BLaER1 treated with 17β-estradiol and CSF1 and Interleukin-3, amounts not matched to agents 10 nM and 100 nM (cell line): ENCODE data around the gene TBC1D23.
"Not testable (repeated sequence)": the region's sequence is repeated elsewhere in the genome, so short reads cannot be mapped to it uniquely, and the experiment has no call there.

Source experiments
- H3K27ac ChIP-seq, 11 experiments: shearing (Covaris generic); formaldehyde crosslinking; 2 replicates each; pipeline ENCODE4 v1.8.1; 2022
- H3K27me3 ChIP-seq, 11 experiments: shearing (Covaris generic); formaldehyde crosslinking; 2 replicates each; pipeline ENCODE4 v1.8.1; 2022
- H3K36me3 ChIP-seq, 11 experiments: shearing (Covaris generic); formaldehyde crosslinking; 2 replicates each; pipeline ENCODE4 v1.8.1; 2022
- H3K4me1 ChIP-seq, 10 experiments: shearing (Covaris generic); formaldehyde crosslinking; 2 replicates each; pipeline ENCODE4 v1.8.1; 2022
- H3K4me2 ChIP-seq, 11 experiments: shearing (Covaris generic); formaldehyde crosslinking; 2 replicates each; pipeline ENCODE4 v1.8.1; 2022
- H3K4me3 ChIP-seq, 10 experiments: shearing (Covaris generic); formaldehyde crosslinking; 2 replicates each; pipeline ENCODE4 v1.8.1; 2022
- H3K9ac ChIP-seq, 11 experiments: shearing (Covaris generic); formaldehyde crosslinking; 2 replicates each; pipeline ENCODE4 v1.8.1; 2022
- H3K9me3 ChIP-seq, 11 experiments: shearing (Covaris generic); formaldehyde crosslinking; replicated peaks in 1 of 11; 2 replicates each; pipeline ENCODE4 v1.8.1; 2022
- H4K20me1 ChIP-seq, 11 experiments: shearing (Covaris generic); formaldehyde crosslinking; 2 replicates each; pipeline ENCODE4 v1.8.1; 2022
- Cebpa-rat ChIP-seq, 11 experiments: shearing (Covaris generic); IDR thresholded peaks; 2 replicates each; pipeline ENCODE4 v1.8.1; 2022

Gene TBC1D23

DNA sequence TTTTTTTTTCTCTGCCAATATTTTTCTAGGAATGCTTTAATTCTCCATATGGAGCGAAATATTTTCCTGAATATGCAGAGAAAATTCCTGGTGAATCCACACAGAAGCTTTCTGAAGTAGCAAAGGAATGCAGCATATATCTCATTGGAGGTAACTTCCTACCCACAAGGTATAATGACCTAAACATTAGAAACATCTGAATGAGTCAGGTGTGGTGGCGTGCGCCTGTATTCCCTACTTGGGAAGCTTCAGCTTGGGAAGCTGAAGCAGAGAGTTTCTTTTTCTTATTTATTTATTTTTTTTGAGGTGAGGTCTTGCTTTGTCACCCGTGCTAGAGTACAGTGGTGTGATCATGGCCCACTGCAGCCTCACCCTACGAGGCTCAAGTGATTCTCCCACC, 79.0 kb downstream of the TBC1D23 start:
- Histone ChIP-seq H3K27me3 (no peaks in the 10 kb centered on the region), H3K9me3 (peaks cover 8 to 17% (median 11%) of the 10 kb centered on the region in 11 experiments; a peak in 21 of 22 replicates), H3K36me3 (peaks cover 56 to 70% (median 63%) of the 10 kb centered on the region in 11 experiments), H3K27ac (no peak overlapping the region), H3K4me2 (no peak overlapping the region), H4K20me1 (peaks cover 0 to 10% (median 0%) of the 10 kb centered on the region in 11 experiments; a peak in 2 of 22 replicates), H3K9ac (no peak overlapping the region), H3K4me1 (peaks cover 8 to 13% (median 12%) of the 10 kb centered on the region in 10 experiments), H3K4me3 (no peak overlapping the region)
- no peak for TF ChIP-seq Cebpa-rat (IDR thresholded peaks at IDR 0.05)

DNA sequence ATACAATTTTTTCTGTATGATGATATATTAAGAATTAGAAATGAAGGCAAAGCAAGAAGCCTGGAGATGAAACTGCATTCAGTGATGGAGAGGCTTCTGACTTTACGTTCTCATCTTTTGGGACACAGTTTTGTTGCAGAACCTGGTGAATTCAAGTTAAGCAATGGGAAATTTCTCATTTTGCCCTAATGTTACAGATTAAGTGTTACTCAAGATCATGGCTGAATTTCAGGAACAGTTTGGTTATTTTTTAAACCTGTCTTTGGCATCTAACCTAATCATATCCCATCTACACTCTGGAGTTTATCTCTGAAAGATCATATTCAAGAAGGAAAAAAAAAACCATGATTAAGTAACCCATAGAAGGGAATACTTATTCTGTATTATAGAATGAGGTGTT, 79.7 kb downstream of the TBC1D23 start:
- TF ChIP-seq Cebpa-rat (IDR thresholded peaks at IDR 0.05): no peak
- Histone ChIP-seq H4K20me1 (peaks cover 0 to 10% (median 0%) of the 10 kb centered on the region in 11 experiments; a peak in 2 of 22 replicates), H3K27ac (no peak overlapping the region), H3K4me1 (peaks cover 4 to 7% (median 6%) of the 10 kb centered on the region in 10 experiments), H3K4me2 (no peak overlapping the region), H3K4me3 (no peak overlapping the region), H3K36me3 (peaks cover 62 to 78% (median 70%) of the 10 kb centered on the region in 11 experiments), H3K27me3 (no peaks in the 10 kb centered on the region), H3K9me3 (peaks cover 8 to 17% (median 11%) of the 10 kb centered on the region in 11 experiments; a peak in 21 of 22 replicates), H3K9ac (no peak overlapping the region)

DNA sequence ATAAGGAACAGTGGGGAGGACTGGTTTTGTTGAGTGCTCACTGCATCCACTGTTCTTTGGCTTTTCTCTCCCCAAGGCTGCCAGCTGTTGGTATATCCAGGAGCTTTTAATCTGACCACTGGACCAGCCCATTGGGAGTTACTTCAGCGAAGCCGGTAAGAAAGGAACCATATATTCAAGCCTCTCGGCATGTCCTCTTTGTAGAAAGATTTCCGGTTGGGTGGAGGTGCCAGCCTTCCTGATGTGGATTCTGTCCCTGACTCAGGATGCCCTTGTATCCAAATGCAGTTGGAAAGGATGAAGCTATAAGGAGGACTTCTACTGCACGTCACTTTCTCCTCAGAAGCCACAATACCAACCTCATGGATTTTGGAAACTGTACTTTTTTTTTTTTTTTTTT, 87.9 kb downstream of the TBC1D23 start:
- peaks cover 0 to 11% (median 7%) of the 10 kb centered on the region in 11 experiments; a peak in 15 of 22 replicates for H3K9me3 ChIP-seq
- peaks cover 82 to 88% (median 86%) of the 10 kb centered on the region in 11 experiments for H3K36me3 ChIP-seq
- H3K4me2 ChIP-seq: no peak overlapping the region

DNA sequence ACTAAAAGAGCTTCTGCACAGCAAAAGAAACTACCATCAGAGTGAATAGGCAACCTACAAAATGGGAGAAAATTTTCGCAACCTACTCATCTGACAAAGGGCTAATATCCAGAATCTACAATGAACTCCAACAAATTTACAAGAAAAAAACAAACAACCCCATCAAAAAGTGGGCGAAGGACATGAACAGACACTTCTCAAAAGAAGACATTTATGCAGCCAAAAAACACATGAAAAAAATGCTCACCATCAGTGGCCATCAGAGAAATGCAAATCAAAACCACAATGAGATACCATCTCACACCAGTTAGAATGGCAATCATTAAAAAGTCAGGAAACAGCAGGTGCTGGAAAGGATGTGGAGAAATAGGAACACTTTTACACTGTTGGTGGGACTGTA, 91.0 kb downstream of the TBC1D23 start:
- peaks cover 83 to 88% (median 86%) of the 10 kb centered on the region in 11 experiments for H3K36me3 ChIP-seq

More for the DNA sequence above, 87.9 kb downstream of the TBC1D23 start:
- TF ChIP-seq Cebpa-rat (IDR thresholded peaks at IDR 0.05): no peak
- Histone ChIP-seq H3K9ac (no peak overlapping the region), H3K4me3 (no peak overlapping the region), H4K20me1 (no peaks in the 10 kb centered on the region), H3K27me3 (no peaks in the 10 kb centered on the region), H3K4me1 (no peaks in the 10 kb centered on the region), H3K27ac (no peak overlapping the region)

DNA sequence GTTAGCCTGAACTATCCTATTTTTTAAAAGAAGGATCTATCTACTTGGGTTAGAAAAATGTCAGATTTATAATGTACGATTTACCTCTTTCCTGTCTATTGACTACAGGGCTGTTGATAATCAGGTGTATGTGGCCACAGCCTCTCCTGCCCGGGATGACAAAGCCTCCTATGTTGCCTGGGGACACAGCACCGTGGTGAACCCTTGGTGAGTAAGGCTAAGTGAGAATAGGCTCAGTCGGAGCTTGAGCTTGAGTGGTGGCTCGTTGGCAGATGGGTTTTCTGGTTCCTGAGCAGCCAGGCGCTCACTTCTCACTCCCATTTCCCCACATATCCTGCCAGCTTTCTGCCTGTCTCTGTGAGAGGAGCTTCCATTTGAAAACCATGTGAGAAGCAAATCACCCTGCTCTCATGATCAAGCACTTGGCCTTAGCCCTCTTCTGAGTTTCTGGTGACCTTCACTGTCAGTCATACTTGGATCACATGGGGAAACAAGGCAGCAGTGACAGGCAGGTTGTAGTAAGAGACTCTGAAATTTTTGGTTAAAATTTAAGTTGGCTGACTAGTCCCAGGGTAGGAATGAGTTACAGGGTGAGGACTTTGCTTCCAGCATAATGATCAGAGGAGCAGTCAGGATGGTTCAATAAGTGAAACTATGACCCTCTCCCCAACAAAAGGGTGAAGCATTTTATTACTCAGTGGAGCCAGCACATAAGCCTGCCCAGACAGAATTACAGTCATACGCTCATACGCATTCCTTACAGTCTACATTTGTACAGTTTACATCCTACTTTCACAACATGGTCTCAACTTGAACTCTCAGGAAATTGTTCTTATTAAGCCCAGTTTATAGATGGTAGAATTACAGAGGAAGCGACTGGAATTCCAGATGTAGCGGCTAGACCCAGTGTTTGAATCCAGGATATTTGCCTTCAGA, 91.8 kb downstream of the TBC1D23 start:
- TF ChIP-seq Cebpa-rat (IDR thresholded peaks at IDR 0.05): no peak
- Histone ChIP-seq H3K4me1 (no peaks in the 10 kb centered on the region), H3K9me3 (peaks cover 0 to 11% (median 7%) of the 10 kb centered on the region in 11 experiments; a peak in 15 of 22 replicates), H3K4me3 (no peak overlapping the region), H3K27me3 (no peaks in the 10 kb centered on the region), H3K36me3 (peaks cover 81 to 88% (median 86%) of the 10 kb centered on the region in 11 experiments), H3K27ac (no peak overlapping the region), H4K20me1 (no peaks in the 10 kb centered on the region), H3K9ac (no peak overlapping the region), H3K4me2 (no peak overlapping the region)

More for the DNA sequence above, 91.0 kb downstream of the TBC1D23 start:
- not testable (repeated sequence) for H3K9ac ChIP-seq, H3K4me3 ChIP-seq, H3K27me3 ChIP-seq, H3K4me2 ChIP-seq, H4K20me1 ChIP-seq, H3K27ac ChIP-seq, H3K4me1 ChIP-seq
- H3K9me3 ChIP-seq: peaks cover 0 to 11% (median 7%) of the 10 kb centered on the region in 11 experiments; a peak in 15 of 22 replicates

DNA sequence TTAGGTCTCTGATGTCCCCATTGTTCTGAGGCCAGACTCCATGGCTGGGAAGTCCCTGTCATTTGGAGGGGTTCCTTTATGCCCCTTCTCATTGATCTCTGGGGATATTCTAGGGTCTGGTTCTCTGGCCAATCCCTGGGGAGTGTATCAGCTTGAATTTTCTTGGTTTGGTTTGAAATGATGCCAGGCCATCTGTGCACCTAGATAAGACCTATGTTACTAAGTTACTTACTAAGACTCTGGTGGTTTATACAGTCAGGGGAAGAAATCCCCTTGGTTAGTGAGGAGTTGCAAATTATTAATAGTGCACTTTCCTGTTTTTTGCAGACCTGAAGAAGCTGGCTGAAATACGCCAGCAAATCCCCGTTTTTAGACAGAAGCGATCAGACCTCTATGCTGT, 94.1 kb downstream of the TBC1D23 start:
- Histone ChIP-seq H3K4me3 (no peak overlapping the region), H3K9me3 (peaks cover 0 to 8% (median 7%) of the 10 kb centered on the region in 11 experiments; a peak in 15 of 22 replicates), H4K20me1 (no peaks in the 10 kb centered on the region), H3K27me3 (no peaks in the 10 kb centered on the region), H3K9ac (no peak overlapping the region), H3K36me3 (peaks cover 71 to 88% (median 81%) of the 10 kb centered on the region in 11 experiments), H3K27ac (no peak overlapping the region), H3K4me2 (no peak overlapping the region), H3K4me1 (no peaks in the 10 kb centered on the region)
- no peak for TF ChIP-seq Cebpa-rat (IDR thresholded peaks at IDR 0.05)

DNA sequence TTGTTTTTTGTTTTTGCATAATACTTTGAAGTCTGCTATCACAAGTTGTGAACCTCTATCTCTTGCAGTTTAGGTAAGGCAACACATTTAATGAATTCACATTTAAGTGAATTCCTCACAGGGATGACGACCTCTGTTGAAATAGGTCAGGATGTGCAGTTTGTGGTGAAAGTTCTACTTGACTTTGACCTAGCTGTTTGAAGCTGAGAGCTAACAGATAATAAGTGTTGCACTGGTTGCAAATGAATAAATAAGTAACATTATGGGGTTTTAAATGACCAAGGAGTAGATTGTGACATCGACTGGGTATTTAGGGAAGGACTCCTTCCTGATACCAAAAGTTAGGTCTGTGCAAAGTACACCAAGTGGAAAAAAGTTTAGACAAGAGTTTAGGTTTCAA, 97.6 kb downstream of the TBC1D23 start:
- Histone ChIP-seq H3K9ac (no peak overlapping the region), H3K4me1 (no peaks in the 10 kb centered on the region), H3K36me3 (peaks cover 86 to 100% (median 94%) of the 10 kb centered on the region in 11 experiments), H4K20me1 (no peaks in the 10 kb centered on the region), H3K27me3 (no peaks in the 10 kb centered on the region), H3K4me2 (no peak overlapping the region), H3K4me3 (no peak overlapping the region), H3K9me3 (peaks cover 0 to 11% (median 4%) of the 10 kb centered on the region in 11 experiments; a peak in 9 of 22 replicates), H3K27ac (no peak overlapping the region)
- no peak for TF ChIP-seq Cebpa-rat (IDR thresholded peaks at IDR 0.05)

DNA sequence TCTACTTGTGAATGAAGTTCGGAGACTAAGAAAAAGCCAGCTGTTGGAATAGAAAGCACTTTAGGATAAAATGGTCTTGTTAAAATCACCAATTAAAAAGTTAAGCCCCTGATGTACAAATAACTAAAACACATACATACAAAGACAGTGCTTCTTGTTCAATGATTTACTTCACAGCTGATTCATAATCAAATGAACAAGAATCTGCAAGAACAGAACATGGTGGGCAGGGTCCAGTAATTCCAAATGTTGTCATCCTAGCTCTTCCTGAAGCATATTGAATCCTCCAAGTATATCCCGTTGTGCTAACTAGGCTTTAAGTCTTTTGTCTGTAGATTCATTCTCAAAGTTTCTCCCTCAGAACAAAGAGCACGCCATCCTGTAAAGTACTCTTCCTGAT, 98.2 kb downstream of the TBC1D23 start:
- H3K36me3 ChIP-seq: peaks cover 83 to 100% (median 94%) of the 10 kb centered on the region in 11 experiments
- no peaks in the 10 kb centered on the region for H4K20me1 ChIP-seq
- H3K9me3 ChIP-seq: peaks cover 0 to 11% (median 4%) of the 10 kb centered on the region in 11 experiments; a peak in 9 of 22 replicates
- H3K4me1 ChIP-seq: no peaks in the 10 kb centered on the region
- H3K9ac ChIP-seq: no peak overlapping the region
- H3K27ac ChIP-seq: no peak overlapping the region
- H3K27me3 ChIP-seq: no peaks in the 10 kb centered on the region
- no peak overlapping the region for H3K4me3 ChIP-seq
- H3K4me2 ChIP-seq: no peak overlapping the region
- TF ChIP-seq Cebpa-rat (IDR thresholded peaks at IDR 0.05): no peak

DNA sequence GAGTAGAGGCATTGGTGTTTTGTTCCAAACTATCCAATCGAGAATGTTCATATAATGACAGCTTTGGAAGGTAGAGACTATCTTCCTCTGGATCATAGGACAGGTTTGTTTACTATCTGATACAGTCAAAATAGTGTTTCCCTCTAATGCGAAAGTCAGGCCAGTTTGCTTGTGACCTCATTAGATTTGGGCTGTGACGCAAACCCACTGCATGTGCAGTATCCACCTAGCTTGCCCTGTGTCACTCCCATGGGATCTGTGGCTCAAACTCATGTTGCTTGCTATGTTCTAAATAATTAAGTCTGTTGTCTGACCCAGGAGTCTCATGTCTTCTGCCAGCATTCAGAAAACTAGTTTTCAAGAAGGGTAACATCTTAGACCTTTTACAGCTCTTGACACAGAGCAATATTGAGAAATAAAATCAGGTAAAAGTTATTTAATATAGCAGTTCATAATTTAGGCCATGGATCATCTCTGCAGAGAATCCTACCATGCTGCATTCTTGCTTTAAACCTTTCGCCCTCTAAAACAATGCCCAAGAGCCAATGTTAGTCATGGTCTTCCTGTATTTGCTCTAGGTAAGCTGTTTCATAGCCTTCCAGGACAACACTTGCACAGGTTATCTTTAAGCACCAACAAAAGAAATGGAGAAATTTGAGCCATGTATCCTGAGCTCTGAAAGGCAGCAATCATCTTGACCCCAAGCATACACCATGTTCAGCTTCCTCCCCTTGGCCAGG, 100.1 kb downstream of the TBC1D23 start:
- Histone ChIP-seq H3K9me3 (peaks cover 0 to 11% (median 4%) of the 10 kb centered on the region in 11 experiments; a peak in 9 of 22 replicates), H3K27me3 (no peaks in the 10 kb centered on the region), H3K4me2 (no peak overlapping the region), H3K36me3 (peaks cover 84 to 100% (median 94%) of the 10 kb centered on the region in 11 experiments), H3K4me1 (no peaks in the 10 kb centered on the region), H3K9ac (no peak overlapping the region), H4K20me1 (no peaks in the 10 kb centered on the region), H3K4me3 (no peak overlapping the region), H3K27ac (no peak overlapping the region)
- no peak for TF ChIP-seq Cebpa-rat (IDR thresholded peaks at IDR 0.05)
